MM.1S (cell line): ENCODE data around the gene TCF12.

Source experiments
- DNase-seq: peaks from one replicate; pipeline ENCODE4 v3.0.0-alpha.2; 2015
- H2AFZ ChIP-seq: fragments of 300-600 bp; sonication (generic); 2 replicates; pipeline ENCODE4 v1.6.0; 2016; ENCODE audit warnings: antibody characterized with exemption, low read length
- H3F3A ChIP-seq: fragments of 300-600 bp; sonication (generic); 2 replicates; pipeline ENCODE4 v1.6.1; 2016; ENCODE audit warnings: mild to moderate bottlenecking, antibody characterized with exemption, low read length, moderate library complexity, mixed read lengths; ENCODE audit not compliant: insufficient read depth
- H3K27ac ChIP-seq: fragments of 300-600 bp; sonication (generic); 2 replicates; pipeline ENCODE4 v1.5.1; 2016; ENCODE audit warnings: mild to moderate bottlenecking, low read length
- H3K27me3 ChIP-seq: fragments of 300-600 bp; sonication (generic); replicated peaks from 2 replicates; pipeline ENCODE4 v1.6.0; 2016; ENCODE audit warnings: low read length; ENCODE audit not compliant: insufficient read depth
- H3K36me3 ChIP-seq: fragments of 300-600 bp; sonication (generic); replicated peaks from 2 replicates; pipeline ENCODE4 v1.6.1; 2016; ENCODE audit warnings: mild to moderate bottlenecking, low read length, mixed read lengths; ENCODE audit not compliant: insufficient read depth
- H3K4me1 ChIP-seq: fragments of 300-600 bp; sonication (generic); 2 replicates; pipeline ENCODE4 v1.6.1; 2016; ENCODE audit warnings: low read length, mixed read lengths
- H3K4me2 ChIP-seq: fragments of 300-600 bp; sonication (generic); 2 replicates; pipeline ENCODE4 v1.6.0; 2016; ENCODE audit warnings: low read depth, low read length
- H3K4me3 ChIP-seq: fragments of 300-600 bp; sonication (generic); 2 replicates; pipeline ENCODE4 v1.5.1; 2016; ENCODE audit warnings: low read length, mixed read lengths
- H3K79me2 ChIP-seq: fragments of 300-600 bp; sonication (generic); 2 replicates; pipeline ENCODE4 v1.6.1; 2016; ENCODE audit warnings: mixed run types, low read length, mixed read lengths
- H3K9ac ChIP-seq: fragments of 300-600 bp; sonication (generic); 2 replicates; pipeline ENCODE4 v1.6.1; 2016; ENCODE audit warnings: low read length, mixed read lengths
- H3K9me2 ChIP-seq: fragments of 300-600 bp; sonication (generic); replicated peaks from 2 replicates; pipeline ENCODE4 v1.6.1; 2016; ENCODE audit warnings: mild to moderate bottlenecking, low read length, mixed read lengths; ENCODE audit not compliant: insufficient read depth
- H3K9me3 ChIP-seq: fragments of 300-600 bp; sonication (generic); replicated peaks from 2 replicates; pipeline ENCODE4 v1.6.1; 2016; ENCODE audit warnings: mild to moderate bottlenecking, low read length, mixed read lengths; ENCODE audit not compliant: insufficient read depth
- H4K20me1 ChIP-seq: fragments of 300-600 bp; sonication (generic); 2 replicates; pipeline ENCODE4 v1.6.1; 2016; ENCODE audit warnings: mild to moderate bottlenecking, low read length, moderate library complexity, mixed read lengths; ENCODE audit not compliant: insufficient read depth
- CTCF ChIP-seq: fragments of 300-600 bp; sonication (generic); IDR thresholded peaks from 2 replicates; pipeline ENCODE4 v1.5.1; 2016; ENCODE audit warnings: antibody characterized with exemption, low read length, mixed read lengths
- EZH2 ChIP-seq: fragments of 300-600 bp; sonication (generic); optimal IDR thresholded peaks from 2 replicates; pipeline ENCODE3; 2017; ENCODE audit warnings: low read depth, mild to moderate bottlenecking, antibody characterized with exemption, low read length, mixed read lengths
- EZH2phosphoT487 ChIP-seq: fragments of 300-600 bp; sonication (generic); IDR thresholded peaks from 2 replicates; pipeline ENCODE4 v1.6.1; 2018; ENCODE audit warnings: antibody characterized with exemption, low read length

The TCF12 gene

GRCh38 chr15:56946150-56946549 lies 27.7 kb downstream of the TCF12 start:
- Histone ChIP-seq H3F3A (no peaks in the 10 kb centered on the region), H3K9me2 (no peaks in the 10 kb centered on the region), H4K20me1 (no peaks in the 10 kb centered on the region)

GRCh38 chr15:56948000-56948763 lies 29.7 kb downstream of the TCF12 start:
- no peak for DNase-seq
- H3K4me3 ChIP-seq = no peak overlapping the region
- 0 out of 2 replicates have a peak, but pooled peaks cover 2% of the 10 kb centered on the region for H3K36me3 ChIP-seq
- H3K9me3 ChIP-seq = no peaks in the 10 kb centered on the region
- no peak overlapping the region for H3K27ac ChIP-seq
- H3K4me2 ChIP-seq = no peak overlapping the region
- no peaks in the 10 kb centered on the region for H3K27me3 ChIP-seq
- TF ChIP-seq EZH2phosphoT487 (no peak), CTCF (no peak), EZH2 (no peak)
- no peaks in the 10 kb centered on the region for H3K9me2 ChIP-seq
- no peaks in the 10 kb centered on the region for H3F3A ChIP-seq
- no peaks in the 10 kb centered on the region for H3K4me1 ChIP-seq
- peaks cover 46% of the 10 kb centered on the region for H3K79me2 ChIP-seq
- H4K20me1 ChIP-seq = no peaks in the 10 kb centered on the region
- H2AFZ ChIP-seq = no peak overlapping the region
- H3K9ac ChIP-seq = no peak overlapping the region

More at GRCh38 chr15:56946150-56946549, 27.7 kb downstream of the TCF12 start:
- H3K4me1 ChIP-seq = no peaks in the 10 kb centered on the region
- no peak overlapping the region for H3K27ac ChIP-seq
- no peak overlapping the region for H2AFZ ChIP-seq
- no peaks in the 10 kb centered on the region for H3K9me3 ChIP-seq
- no peak overlapping the region for H3K9ac ChIP-seq
- no peak for DNase-seq
- 0 out of 2 replicates have a peak, but pooled peaks cover 2% of the 10 kb centered on the region for H3K36me3 ChIP-seq
- H3K4me3 ChIP-seq = no peak overlapping the region
- no peak overlapping the region for H3K4me2 ChIP-seq
- H3K27me3 ChIP-seq = no peaks in the 10 kb centered on the region
- H3K79me2 ChIP-seq = peaks cover 43% of the 10 kb centered on the region
- TF ChIP-seq EZH2 (no peak), CTCF (no peak), EZH2phosphoT487 (no peak)

- H2AFZ ChIP-seq = no peak overlapping the region
- no peak overlapping the region for H3K4me2 ChIP-seq
- no peaks in the 10 kb centered on the region for H3F3A ChIP-seq
- H3K36me3 ChIP-seq = 0 out of 2 replicates have a peak, but pooled peaks cover 2% of the 10 kb centered on the region
- H3K79me2 ChIP-seq = peaks cover 40% of the 10 kb centered on the region
- no peaks in the 10 kb centered on the region for H3K4me1 ChIP-seq
- H3K27ac ChIP-seq = no peak overlapping the region
- no peaks in the 10 kb centered on the region for H3K9me3 ChIP-seq
- no peak overlapping the region for H3K4me3 ChIP-seq
- no peaks in the 10 kb centered on the region for H3K9me2 ChIP-seq
- H4K20me1 ChIP-seq = no peaks in the 10 kb centered on the region
- H3K27me3 ChIP-seq = no peaks in the 10 kb centered on the region
- no peak for DNase-seq
- TF ChIP-seq EZH2phosphoT487 (no peak), CTCF (no peak), EZH2 (no peak)
- no peak overlapping the region for H3K9ac ChIP-seq
Measured at GRCh38 chr15:56948764-56949101, 30.3 kb downstream of the TCF12 start.
